ENCODE measurements around the gene CHAMP1. TPM values are rescaled to one million over a fixed set of nuclear protein-coding genes. Genes with fewer than 3 reads are reported as not detected.
A peak's percentile ranks its signal among the peaks of the same experiment; 100 is the strongest.

The CHAMP1 gene
- total RNA-seq, 1 donor from 2014 or later, result 23.2 TPM

DNA sequence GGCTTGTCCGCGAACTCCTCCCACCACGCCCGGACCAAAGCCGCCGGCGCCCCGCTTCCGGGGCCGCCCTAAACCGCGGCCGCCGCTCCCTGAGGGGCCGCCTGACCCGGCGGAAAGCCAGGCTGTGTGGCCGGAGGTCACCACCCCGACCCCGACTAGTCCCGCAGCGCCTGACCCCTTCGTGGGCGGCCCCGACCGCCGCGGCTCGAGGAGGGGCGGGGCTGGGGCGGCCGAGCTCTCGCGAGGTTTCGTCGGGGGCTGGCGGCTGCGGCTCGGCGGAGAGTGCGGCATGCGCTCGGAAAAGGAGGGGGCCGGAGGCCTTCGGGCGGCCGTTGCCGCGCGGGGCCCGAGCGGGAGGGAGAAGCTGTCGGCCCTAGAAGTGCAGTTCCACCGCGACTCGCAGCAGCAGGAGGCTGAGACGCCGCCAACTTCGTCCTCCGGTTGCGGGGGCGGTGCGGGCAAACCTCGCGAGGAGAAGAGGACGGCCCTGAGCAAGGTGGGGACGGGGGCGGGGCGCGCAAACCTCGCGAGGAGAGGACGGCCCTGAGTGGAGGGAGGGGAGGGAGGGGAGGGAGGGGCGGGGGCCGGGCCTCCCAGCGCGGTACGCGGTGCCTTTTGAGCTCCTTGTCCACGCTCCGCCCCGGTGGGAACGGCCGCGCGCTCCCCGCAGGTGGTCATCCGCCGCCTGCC, 32.8 kb upstream of the CHAMP1 start, which contains the start of gene UPF3A:
Gene UPF3A (plus strand): TSS at position 251 of the 690 bp plus-strand sequence. CDS start 39 bp downstream, at position 290.
- DNase-seq (ENCODE audit: extremely low spot score, unreplicated experiment), result peak; percentile 96
- no peaks in the 10 kb centered on the region for H3K27me3 Mint-ChIP-seq (ENCODE audit: unreplicated experiment)

DNA sequence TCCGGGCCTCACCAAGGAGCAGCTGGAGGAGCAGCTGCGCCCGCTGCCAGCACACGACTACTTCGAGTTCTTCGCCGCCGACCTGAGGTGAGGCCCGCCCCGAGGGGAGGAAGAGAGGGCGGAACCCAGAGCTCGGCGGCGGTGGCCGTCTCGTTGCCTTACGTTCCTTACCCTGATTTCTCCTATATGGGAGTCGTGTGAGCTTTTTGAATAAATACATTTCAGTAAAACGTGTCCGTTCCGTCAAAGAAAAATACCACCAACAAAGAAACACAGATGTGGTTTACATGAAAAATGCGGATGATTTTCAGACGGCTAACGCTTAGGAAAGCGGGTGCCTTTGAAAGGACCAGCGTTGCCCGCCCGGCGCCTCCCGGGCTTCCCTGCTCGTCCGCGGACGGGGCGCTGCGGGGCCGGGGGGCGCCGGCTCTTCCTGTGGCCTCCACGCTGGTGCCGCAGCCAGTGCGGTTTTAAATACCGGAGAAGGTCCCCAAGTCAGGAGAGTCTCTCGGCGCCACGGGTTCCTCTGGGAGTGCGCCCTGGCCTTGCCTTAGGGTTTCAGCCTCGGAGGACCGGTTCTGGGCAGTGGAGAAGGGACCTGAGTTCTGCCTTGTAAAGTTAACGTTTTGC, 32.1 kb upstream of the CHAMP1 start:
- H3K36me3 Mint-ChIP-seq (ENCODE audit: unreplicated experiment), result peaks cover 20% of the 10 kb centered on the region
- H3K9me3 Mint-ChIP-seq (ENCODE audit: unreplicated experiment), result no peaks in the 10 kb centered on the region
- H3K27me3 Mint-ChIP-seq (ENCODE audit: unreplicated experiment), result no peaks in the 10 kb centered on the region
- H3K27ac Mint-ChIP-seq (ENCODE audit: unreplicated experiment), result peak overlapping the region; percentile 91
- H3K4me1 Mint-ChIP-seq (ENCODE audit: unreplicated experiment), result peaks cover 40% of the 10 kb centered on the region
- TF ChIP-seq, protein P1, sequence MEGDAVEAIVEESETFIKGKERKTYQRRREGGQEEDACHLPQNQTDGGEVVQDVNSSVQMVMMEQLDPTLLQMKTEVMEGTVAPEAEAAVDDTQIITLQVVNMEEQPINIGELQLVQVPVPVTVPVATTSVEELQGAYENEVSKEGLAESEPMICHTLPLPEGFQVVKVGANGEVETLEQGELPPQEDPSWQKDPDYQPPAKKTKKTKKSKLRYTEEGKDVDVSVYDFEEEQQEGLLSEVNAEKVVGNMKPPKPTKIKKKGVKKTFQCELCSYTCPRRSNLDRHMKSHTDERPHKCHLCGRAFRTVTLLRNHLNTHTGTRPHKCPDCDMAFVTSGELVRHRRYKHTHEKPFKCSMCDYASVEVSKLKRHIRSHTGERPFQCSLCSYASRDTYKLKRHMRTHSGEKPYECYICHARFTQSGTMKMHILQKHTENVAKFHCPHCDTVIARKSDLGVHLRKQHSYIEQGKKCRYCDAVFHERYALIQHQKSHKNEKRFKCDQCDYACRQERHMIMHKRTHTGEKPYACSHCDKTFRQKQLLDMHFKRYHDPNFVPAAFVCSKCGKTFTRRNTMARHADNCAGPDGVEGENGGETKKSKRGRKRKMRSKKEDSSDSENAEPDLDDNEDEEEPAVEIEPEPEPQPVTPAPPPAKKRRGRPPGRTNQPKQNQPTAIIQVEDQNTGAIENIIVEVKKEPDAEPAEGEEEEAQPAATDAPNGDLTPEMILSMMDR (IDR thresholded peaks at IDR 0.05), result no peak
- DNase-seq (ENCODE audit: extremely low spot score, unreplicated experiment), result peak; percentile 87
- H3K4me3 Mint-ChIP-seq (ENCODE audit: unreplicated experiment), result peak overlapping the region; percentile 86

More for the DNA sequence above, 32.8 kb upstream of the CHAMP1 start, which contains the start of gene UPF3A:
- TF ChIP-seq, protein P1 (IDR thresholded peaks at IDR 0.05), result no peak
- Mint-ChIP-seq H3K4me1 (ENCODE audit: unreplicated experiment) (peaks cover 36% of the 10 kb centered on the region), H3K9me3 (ENCODE audit: unreplicated experiment) (no peaks in the 10 kb centered on the region), H3K4me3 (ENCODE audit: unreplicated experiment) (peak within 1 kb of the TSS; percentile 86), H3K27ac (ENCODE audit: unreplicated experiment) (peak within 1 kb of the TSS; percentile 96), H3K36me3 (ENCODE audit: unreplicated experiment) (peaks cover 14% of the 10 kb centered on the region)

DNA sequence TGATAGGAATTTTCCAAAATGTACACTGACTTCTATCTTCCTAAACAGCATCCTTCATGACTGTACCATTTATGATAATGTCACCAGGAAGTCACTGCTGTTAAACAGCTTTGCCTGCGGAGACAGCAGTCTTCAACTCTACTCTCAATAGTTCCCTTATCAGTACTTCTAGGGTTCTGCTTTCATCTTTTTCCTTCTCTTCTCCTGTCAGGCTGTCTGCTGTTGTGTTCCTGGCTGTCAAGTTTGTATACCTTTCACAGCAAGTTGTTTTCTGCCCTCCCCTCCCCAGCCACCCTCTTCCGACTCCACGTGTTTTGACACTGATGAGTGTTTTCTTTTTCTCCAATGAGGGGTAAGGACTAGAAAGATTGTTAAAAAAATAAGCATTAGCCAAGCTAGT, 30.7 kb upstream of the CHAMP1 start:
- Mint-ChIP-seq H3K27ac (ENCODE audit: unreplicated experiment) (peak overlapping the region; percentile 39), H3K27me3 (ENCODE audit: unreplicated experiment) (no peaks in the 10 kb centered on the region), H3K36me3 (ENCODE audit: unreplicated experiment) (peaks cover 26% of the 10 kb centered on the region), H3K9me3 (ENCODE audit: unreplicated experiment) (no peaks in the 10 kb centered on the region), H3K4me1 (ENCODE audit: unreplicated experiment) (peaks cover 40% of the 10 kb centered on the region), H3K4me3 (ENCODE audit: unreplicated experiment) (peak overlapping the region; percentile 50)
- TF ChIP-seq, protein P1 (IDR thresholded peaks at IDR 0.05), result no peak
- DNase-seq (ENCODE audit: extremely low spot score, unreplicated experiment), result no peak

DNA sequence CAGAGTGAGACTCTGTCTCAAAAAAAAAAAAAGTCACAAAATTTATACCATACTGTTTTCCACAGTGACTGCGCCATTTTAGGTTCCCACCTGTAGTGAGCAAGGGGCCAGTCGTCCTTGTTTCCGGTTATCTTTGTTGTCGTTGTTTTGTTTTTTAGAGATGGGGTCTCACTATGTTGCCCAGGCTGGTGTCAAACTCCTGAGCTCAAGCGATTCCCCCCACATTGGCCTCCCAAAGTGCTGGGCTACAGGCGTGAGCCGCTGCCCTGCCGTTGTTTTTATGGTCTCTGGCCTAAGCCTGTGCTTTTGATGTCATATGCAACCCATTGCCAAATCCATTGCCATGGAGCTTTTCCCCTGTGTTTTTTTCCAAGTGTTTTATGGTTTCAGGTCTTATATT, 29.6 kb upstream of the CHAMP1 start:
- Mint-ChIP-seq H3K27me3 (ENCODE audit: unreplicated experiment) (no peaks in the 10 kb centered on the region), H3K27ac (ENCODE audit: unreplicated experiment) (peak overlapping the region; percentile 34), H3K4me1 (ENCODE audit: unreplicated experiment) (peaks cover 34% of the 10 kb centered on the region), H3K4me3 (ENCODE audit: unreplicated experiment) (no peak overlapping the region), H3K9me3 (ENCODE audit: unreplicated experiment) (no peaks in the 10 kb centered on the region), H3K36me3 (ENCODE audit: unreplicated experiment) (peaks cover 32% of the 10 kb centered on the region)
- TF ChIP-seq, protein P1 (IDR thresholded peaks at IDR 0.05), result no peak
- DNase-seq (ENCODE audit: extremely low spot score, unreplicated experiment), result no peak

DNA sequence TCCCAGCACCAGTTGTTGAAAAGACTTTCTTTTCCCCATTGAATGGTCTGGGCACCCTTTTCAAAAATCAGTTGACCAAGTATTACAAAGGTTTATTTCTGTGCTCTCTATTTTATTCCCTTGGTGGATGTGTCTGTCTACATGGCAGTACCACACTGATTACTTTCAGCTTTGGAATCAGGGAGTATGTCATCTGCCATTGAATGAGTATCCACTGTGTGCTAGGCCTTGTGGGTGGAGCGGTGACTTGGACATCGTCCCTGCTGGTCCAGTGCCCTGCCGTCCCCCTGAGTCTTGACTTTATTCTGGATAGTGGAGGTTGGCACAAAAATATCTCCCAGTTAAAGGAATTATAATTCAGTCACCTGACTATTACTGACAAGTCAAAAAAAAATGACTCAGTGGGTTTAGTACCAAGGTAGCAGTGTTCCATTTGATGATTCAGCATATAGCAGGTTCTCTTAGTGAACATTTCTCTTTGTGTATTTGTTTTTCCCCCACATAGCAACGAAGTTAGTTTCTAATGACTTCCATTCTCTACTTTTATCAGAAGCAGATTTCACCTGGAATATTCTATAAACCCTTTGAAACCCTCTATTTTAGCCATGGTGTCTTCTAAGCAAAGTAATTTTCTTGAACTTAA, 29.0 kb upstream of the CHAMP1 start:
- Mint-ChIP-seq H3K4me1 (ENCODE audit: unreplicated experiment) (peaks cover 28% of the 10 kb centered on the region), H3K27ac (ENCODE audit: unreplicated experiment) (no peak overlapping the region), H3K27me3 (ENCODE audit: unreplicated experiment) (no peaks in the 10 kb centered on the region), H3K9me3 (ENCODE audit: unreplicated experiment) (no peaks in the 10 kb centered on the region), H3K4me3 (ENCODE audit: unreplicated experiment) (no peak overlapping the region), H3K36me3 (ENCODE audit: unreplicated experiment) (peaks cover 32% of the 10 kb centered on the region)
- TF ChIP-seq, protein P1 (IDR thresholded peaks at IDR 0.05), result no peak
- DNase-seq (ENCODE audit: extremely low spot score, unreplicated experiment), result no peak

Data from osteocyte (in vitro differentiated cells).